H1 (cell line): ENCODE results near the gene SLPI. TPM values are rescaled to one million over a fixed set of nuclear protein-coding genes. Genes with fewer than 3 reads are reported as not detected.

Experiments used
- CTCF ChIA-PET: fragments of 300-600 bp; sonication (Branson Sonifier 250); formaldehyde crosslinking; loops from one replicate; lab custom pipeline; 2021; ENCODE audit not compliant: partially characterized antibody; lab: Charles Lee
- POLR2A ChIA-PET: fragments of 300-600 bp; sonication (Branson Sonifier 250); formaldehyde crosslinking; loops from one replicate; lab custom pipeline; 2021; ENCODE audit warnings: inconsistent platforms; ENCODE audit not compliant: partially characterized antibody; lab: Charles Lee
- DNase-seq, 2 experiments: peaks; one replicate each; pipeline versions ENCODE4 v3.0.0 to v3.0.0-alpha.2; 2010 to 2022; ENCODE audit warnings: low spot score in 2 of 2, low read depth in 1 of 2, mixed read lengths in 1 of 2
- FAIRE-seq: peaks from 2 replicates; lab custom pipeline; 2011; peaks lifted over from hg19 to GRCh38; lab: Jason Lieb, UNC
- H2AFZ ChIP-seq: 2 replicates; pipeline ENCODE4 v1.8.1; 2012; ENCODE audit warnings: low read length, inconsistent platforms
- H2AK5ac ChIP-seq: 2 replicates; pipeline ENCODE4 v1.6.1; 2013; ENCODE audit warnings: low read depth, low read length
- H2BK120ac ChIP-seq: replicated peaks from 2 replicates; pipeline ENCODE3; 2013; ENCODE audit warnings: low read depth, low read length, inconsistent platforms
- H2BK12ac ChIP-seq: 2 replicates; pipeline ENCODE4 v1.6.1; 2013; ENCODE audit warnings: low read depth, low read length
- H2BK15ac ChIP-seq: 2 replicates; pipeline ENCODE4 v1.6.1; 2013; ENCODE audit warnings: low read length
- H2BK20ac ChIP-seq: 2 replicates; pipeline ENCODE4 v1.6.1; 2013; ENCODE audit warnings: low read length
- H2BK5ac ChIP-seq: 2 replicates; pipeline ENCODE4 v1.6.1; 2013; ENCODE audit warnings: low read depth, low read length
- H3K14ac ChIP-seq: 2 replicates; pipeline ENCODE4 v1.6.1; 2013; ENCODE audit warnings: inconsistent platforms; ENCODE audit not compliant: insufficient read length
- H3K18ac ChIP-seq: 2 replicates; pipeline ENCODE4 v1.6.1; 2013; ENCODE audit warnings: low read length; ENCODE audit errors: extremely low read depth
- H3K23ac ChIP-seq: 2 replicates; pipeline ENCODE4 v1.6.1; 2013; ENCODE audit warnings: inconsistent platforms; ENCODE audit not compliant: insufficient read length
- H3K23me2 ChIP-seq: 2 replicates; pipeline ENCODE4 v1.6.1; 2013; ENCODE audit warnings: low read depth, low read length
- H3K27ac ChIP-seq: 2 replicates; pipeline ENCODE4 v1.6.1; 2011; ENCODE audit warnings: low read depth, low read length, inconsistent platforms
- H3K27me3 ChIP-seq, 4 experiments: replicated peaks in 1 of 4; 1 replicate in 1 of 4; 2 replicates in 3 of 4; pipeline versions ENCODE4 v1.6.1 to v1.8.1; 2011 to 2013; ENCODE audit warnings: low read length in 3 of 4, mild to moderate bottlenecking in 3 of 4, inconsistent platforms in 2 of 4, mixed read lengths in 2 of 4, moderate library complexity in 1 of 4; ENCODE audit not compliant: control insufficient read depth in 3 of 4, insufficient read depth in 3 of 4; ENCODE audit errors: extremely low read depth in 1 of 4
- H3K36me3 ChIP-seq, 4 experiments: 2 replicates each; pipeline versions ENCODE4 v1.6.1 to v1.8.1; 2011 to 2013; ENCODE audit warnings: mild to moderate bottlenecking in 4 of 4, low read length in 3 of 4, moderate library complexity in 2 of 4, control low read depth in 1 of 4, inconsistent platforms in 1 of 4; ENCODE audit not compliant: insufficient read depth in 4 of 4, control insufficient read depth in 2 of 4
- H3K4ac ChIP-seq: replicated peaks from 2 replicates; pipeline ENCODE3; 2013; ENCODE audit warnings: low read length, low read depth, mixed read lengths, inconsistent platforms; ENCODE audit not compliant: insufficient read length
- H3K4me1 ChIP-seq, 4 experiments: replicated peaks in 1 of 4; 1 replicate in 1 of 4; 2 replicates in 3 of 4; pipeline versions ENCODE4 v1.6.1 to v1.8.1; 2011 to 2013; ENCODE audit warnings: low read length in 3 of 4, inconsistent platforms in 2 of 4, mixed read lengths in 1 of 4; ENCODE audit not compliant: insufficient read depth in 4 of 4, control insufficient read depth in 3 of 4
- H3K4me2 ChIP-seq, 2 experiments: 2 replicates each; pipeline versions ENCODE4 v1.6.1 to v1.8.1; 2011 to 2013; ENCODE audit warnings: low read depth in 2 of 2, low read length in 2 of 2, control low read depth in 1 of 2, inconsistent platforms in 1 of 2, mild to moderate bottlenecking in 1 of 2; ENCODE audit not compliant: insufficient read depth in 1 of 2
- H3K4me3 ChIP-seq, 4 experiments: fragments of 200-600, 300-600 bp in 1 of 4; sonication (generic), shearing (Covaris generic), sonication (Bioruptor Twin) in 1 of 4; 2 replicates each; pipeline versions ENCODE4 v1.5.1 to v1.8.1; 2011 to 2016; ENCODE audit warnings: low read length in 4 of 4, low read depth in 3 of 4, control low read depth in 2 of 4, inconsistent platforms in 2 of 4, mild to moderate bottlenecking in 2 of 4, mixed read lengths in 1 of 4, moderate library complexity in 1 of 4; ENCODE audit not compliant: insufficient read depth in 2 of 4; ENCODE audit errors: extremely low read depth in 1 of 4
- H3K56ac ChIP-seq: replicated peaks from 2 replicates; pipeline ENCODE3; 2013; ENCODE audit warnings: low read depth, mild to moderate bottlenecking, mixed read lengths, low read length, inconsistent platforms; ENCODE audit not compliant: insufficient read length
- H3K79me1 ChIP-seq: 2 replicates; pipeline ENCODE4 v1.6.1; 2013; ENCODE audit warnings: low read depth, low read length, control low read depth
- H3K79me2 ChIP-seq, 2 experiments: 2 replicates each; pipeline versions ENCODE4 v1.6.1 to v1.8.1; 2012 to 2013; ENCODE audit warnings: low read length in 2 of 2, mild to moderate bottlenecking in 2 of 2, inconsistent platforms in 1 of 2; ENCODE audit not compliant: insufficient read depth in 2 of 2, control insufficient read depth in 1 of 2
- H3K9ac ChIP-seq, 4 experiments: replicated peaks in 1 of 4; 1 replicate in 1 of 4; 2 replicates in 3 of 4; pipeline versions ENCODE4 v1.6.1 to v1.8.1; 2011 to 2013; ENCODE audit warnings: low read depth in 3 of 4, low read length in 3 of 4, control low read depth in 2 of 4, mild to moderate bottlenecking in 2 of 4, moderate library complexity in 2 of 4, inconsistent platforms in 1 of 4; ENCODE audit errors: extremely low read depth in 1 of 4
- H3K9me3 ChIP-seq, 2 experiments: 2 replicates each; pipeline versions ENCODE4 v1.6.1 to v1.8.1; 2012 to 2013; ENCODE audit warnings: mild to moderate bottlenecking in 2 of 2, moderate library complexity in 2 of 2, control low read depth in 1 of 2, inconsistent platforms in 1 of 2, low read depth in 1 of 2, low read length in 1 of 2, mixed read lengths in 1 of 2; ENCODE audit not compliant: insufficient read depth in 2 of 2
- H4K20me1 ChIP-seq, 2 experiments: replicated peaks in 1 of 2; 2 replicates each; pipeline versions ENCODE3 to v1.8.1; 2011 to 2013; ENCODE audit warnings: inconsistent platforms in 2 of 2, low read length in 2 of 2, mild to moderate bottlenecking in 1 of 2; ENCODE audit not compliant: insufficient read depth in 2 of 2, control insufficient read depth in 1 of 2
- H4K5ac ChIP-seq: 2 replicates; pipeline ENCODE4 v1.6.1; 2013; ENCODE audit warnings: low read length, low read depth, mixed read lengths, inconsistent platforms; ENCODE audit not compliant: insufficient read length
- H4K8ac ChIP-seq: 2 replicates; pipeline ENCODE4 v1.8.0; 2013; ENCODE audit warnings: mild to moderate bottlenecking, moderate library complexity, low read length, inconsistent platforms; ENCODE audit not compliant: insufficient read depth; ENCODE audit errors: extremely low read depth
- H4K91ac ChIP-seq: replicated peaks from 2 replicates; pipeline ENCODE3; 2013; ENCODE audit warnings: low read length, mixed read lengths, inconsistent platforms; ENCODE audit not compliant: insufficient read length
- MAFK ChIP-seq: IDR thresholded peaks from 2 replicates; pipeline ENCODE4 v1.6.1; 2012; ENCODE audit warnings: low read depth, mild to moderate bottlenecking, improper control_type of control experiment, low read length
- MAX ChIP-seq: IDR thresholded peaks from 2 replicates; pipeline ENCODE4 v1.6.1; 2012; ENCODE audit warnings: inconsistent platforms
- PHF8 ChIP-seq: fragments of 200-600 bp; sonication (generic); conservative IDR thresholded peaks from 2 replicates; pipeline ENCODE4 v1.7.1; 2012; ENCODE audit warnings: low read depth, mild to moderate bottlenecking, inconsistent platforms, low read length, moderate library complexity
- RFX5 ChIP-seq: IDR thresholded peaks from 2 replicates; pipeline ENCODE4 v1.6.1; 2011; ENCODE audit warnings: low read depth, low read length, improper control_type of control experiment, borderline replicate concordance
- SIRT6 ChIP-seq: IDR thresholded peaks from one replicate; pipeline ENCODE4 v1.7.1; 2012; ENCODE audit warnings: low read length, inconsistent platforms
- WGBS, 2 experiments: shearing (Covaris generic) in 1 of 2; methylation state at CpG; one replicate each; pipeline versions ENCODE4 v1.1.6 to v1.1.7; 2013 to 2015; ENCODE audit warnings: low lambda C conversion rate in 2 of 2, mixed read lengths in 2 of 2, inconsistent platforms in 1 of 2, low coverage in 1 of 2, missing lambda C conversion rate in 1 of 2; ENCODE audit not compliant: insufficient replicate concordance in 2 of 2, insufficient coverage in 1 of 2, insufficient read length in 1 of 2; ENCODE audit errors: extremely low coverage in 1 of 2, missing lambda C conversion rate in 1 of 2; 5-methylcytosine and 5-hydroxymethylcytosine counted together
- polyA plus RNA-seq, 7 experiments: library from polyadenylated mRNA; depleted of rRNA in 3 of 7; stranded (reverse) in 5 of 7; unstranded in 2 of 7; fragments of >200 nt in 5 of 7; fragments of 200-250 nt in 2 of 7; gene quantifications; 1 replicate in 5 of 7; 2 replicates in 1 of 7; 4 replicates in 1 of 7; pipeline versions ENCODE4 v1.2.1 to v1.2.3, GENCODE V29; 2011 to 2013; ENCODE audit warnings: missing spikeins in 2 of 7, mixed read lengths in 2 of 7
- total RNA-seq: library from RNA; stranded (reverse); fragmentation: NEBNext Ultra II Directional; extraction: Animal tissue kit (Norgen Biotek cat#: 25700); gene quantifications from 2 replicates; pipeline ENCODE4 v1.2.1, GENCODE V29; 2021

Gene SLPI
- total and polyA plus RNA-seq, 2 of the 8 experiments (the other 6 are each of a cell fraction or from before 2014, with no cell fraction given), result not detected

GRCh38 chr20:45258664-45259063 lies 4.3 kb upstream of the SLPI start:
- Histone ChIP-seq H3K79me2 (no peaks in the 10 kb centered on the region), H2BK15ac (no peak overlapping the region), H3K4ac (no peak overlapping the region), H3K27ac (no peak overlapping the region), H3K56ac (no peak overlapping the region), H2BK12ac (no peak overlapping the region), H3K18ac (no peak overlapping the region), H3K9me3 (no peaks in the 10 kb centered on the region), H3K9ac (no peak overlapping the region), H3K27me3 (no peaks in the 10 kb centered on the region; a peak in 1 of 7 replicates), H4K20me1 (no peaks in the 10 kb centered on the region), H3K14ac (no peak overlapping the region), H3K4me2 (peak overlapping the region; percentile 39; a peak in 2 of 4 replicates), H2BK5ac (no peak overlapping the region), H4K91ac (no peak overlapping the region), H3K4me1 (peaks cover 0 to 6% (median 3%) of the 10 kb centered on the region in 4 experiments; a peak in 5 of 7 replicates), H4K8ac (no peak overlapping the region), H3K36me3 (no peaks in the 10 kb centered on the region), H2AK5ac (no peak overlapping the region), H4K5ac (no peak overlapping the region), H3K23ac (no peak overlapping the region), H2BK120ac (no peak overlapping the region), H3K23me2 (no peaks in the 10 kb centered on the region), H3K4me3 (no peak overlapping the region; a peak in 1 of 8 replicates), H2AFZ (peak overlapping the region; percentile 80; the same call in 1 of the 2 replicates), H3K79me1 (no peaks in the 10 kb centered on the region), H2BK20ac (no peak overlapping the region)
- ChIA-PET POLR2A (no interaction called here), CTCF (interaction anchor here (0.7 to 2.9 kb wide), 3 partner anchors 32 to 53 kb away, joined by 4 to 14 read pairs (median 5); no protein-coding TSS in a partner anchor)
- no peak for DNase-seq
- FAIRE-seq, result no peak
- WGBS, 2 experiments, result 78% methylated on average over 2 of the region's 2 CpGs; no CpG with 5 or more reads in 1 of the 2 experiments
- TF ChIP-seq MAX, result no peak
- no peak for TF ChIP-seq RFX5
- no peak for TF ChIP-seq PHF8
- no peak for TF ChIP-seq MAFK
- TF ChIP-seq SIRT6, result no peak
